ENCODE results near the gene ACSF2.
"Not testable (repeated sequence)": the region's sequence is repeated elsewhere in the genome, so short reads cannot be mapped to it uniquely, and the experiment has no call there.

ACSF2 gene, protein sequence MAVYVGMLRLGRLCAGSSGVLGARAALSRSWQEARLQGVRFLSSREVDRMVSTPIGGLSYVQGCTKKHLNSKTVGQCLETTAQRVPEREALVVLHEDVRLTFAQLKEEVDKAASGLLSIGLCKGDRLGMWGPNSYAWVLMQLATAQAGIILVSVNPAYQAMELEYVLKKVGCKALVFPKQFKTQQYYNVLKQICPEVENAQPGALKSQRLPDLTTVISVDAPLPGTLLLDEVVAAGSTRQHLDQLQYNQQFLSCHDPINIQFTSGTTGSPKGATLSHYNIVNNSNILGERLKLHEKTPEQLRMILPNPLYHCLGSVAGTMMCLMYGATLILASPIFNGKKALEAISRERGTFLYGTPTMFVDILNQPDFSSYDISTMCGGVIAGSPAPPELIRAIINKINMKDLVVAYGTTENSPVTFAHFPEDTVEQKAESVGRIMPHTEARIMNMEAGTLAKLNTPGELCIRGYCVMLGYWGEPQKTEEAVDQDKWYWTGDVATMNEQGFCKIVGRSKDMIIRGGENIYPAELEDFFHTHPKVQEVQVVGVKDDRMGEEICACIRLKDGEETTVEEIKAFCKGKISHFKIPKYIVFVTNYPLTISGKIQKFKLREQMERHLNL

DNA sequence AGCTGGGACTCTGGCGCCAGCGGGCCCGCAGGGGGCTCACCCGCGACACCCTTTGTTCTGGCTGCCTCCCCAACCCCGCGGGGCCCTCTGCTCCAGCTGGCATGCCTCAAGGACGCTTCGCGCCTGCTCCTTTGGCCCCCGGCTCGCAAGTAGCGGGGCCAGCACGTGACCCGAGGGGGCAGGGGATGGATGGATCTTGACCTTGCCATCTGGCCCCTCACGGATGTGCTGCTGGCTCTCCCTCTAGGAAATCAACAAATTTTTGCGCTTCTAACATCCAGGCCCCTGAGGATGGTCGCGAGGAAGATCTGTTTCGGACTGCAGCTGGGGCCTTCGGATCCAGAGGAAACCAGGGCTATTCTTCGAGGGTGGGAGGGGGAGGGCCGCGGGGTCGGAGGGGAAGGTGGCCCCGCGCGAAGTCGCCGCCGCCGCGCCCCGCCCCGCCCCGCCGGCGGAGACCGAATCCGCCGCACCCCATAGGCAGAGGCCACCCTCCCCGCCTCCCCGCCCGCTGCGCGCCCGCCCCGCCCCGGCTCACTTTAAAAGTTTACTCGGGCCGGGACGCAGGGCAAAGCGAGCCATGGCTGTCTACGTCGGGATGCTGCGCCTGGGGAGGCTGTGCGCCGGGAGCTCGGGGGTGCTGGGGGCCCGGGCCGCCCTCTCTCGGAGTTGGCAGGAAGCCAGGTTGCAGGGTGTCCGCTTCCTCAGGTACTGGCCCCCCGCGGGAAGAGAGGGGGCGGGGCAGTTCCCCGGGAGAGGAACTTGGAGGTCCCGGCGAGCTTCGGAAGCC is at the start of gene ACSF2:
Gene ACSF2, plus strand, starts transcription at position 537 of the 790 bp plus-strand sequence. Its CDS starts 44 bp downstream, at position 581.
- DNase-seq (ENCODE audit: low read depth in 4 of 4, low spot score in 1 of 4) = peak in 3 of 4 experiments; percentile 58 to 68 (median 66)

DNA sequence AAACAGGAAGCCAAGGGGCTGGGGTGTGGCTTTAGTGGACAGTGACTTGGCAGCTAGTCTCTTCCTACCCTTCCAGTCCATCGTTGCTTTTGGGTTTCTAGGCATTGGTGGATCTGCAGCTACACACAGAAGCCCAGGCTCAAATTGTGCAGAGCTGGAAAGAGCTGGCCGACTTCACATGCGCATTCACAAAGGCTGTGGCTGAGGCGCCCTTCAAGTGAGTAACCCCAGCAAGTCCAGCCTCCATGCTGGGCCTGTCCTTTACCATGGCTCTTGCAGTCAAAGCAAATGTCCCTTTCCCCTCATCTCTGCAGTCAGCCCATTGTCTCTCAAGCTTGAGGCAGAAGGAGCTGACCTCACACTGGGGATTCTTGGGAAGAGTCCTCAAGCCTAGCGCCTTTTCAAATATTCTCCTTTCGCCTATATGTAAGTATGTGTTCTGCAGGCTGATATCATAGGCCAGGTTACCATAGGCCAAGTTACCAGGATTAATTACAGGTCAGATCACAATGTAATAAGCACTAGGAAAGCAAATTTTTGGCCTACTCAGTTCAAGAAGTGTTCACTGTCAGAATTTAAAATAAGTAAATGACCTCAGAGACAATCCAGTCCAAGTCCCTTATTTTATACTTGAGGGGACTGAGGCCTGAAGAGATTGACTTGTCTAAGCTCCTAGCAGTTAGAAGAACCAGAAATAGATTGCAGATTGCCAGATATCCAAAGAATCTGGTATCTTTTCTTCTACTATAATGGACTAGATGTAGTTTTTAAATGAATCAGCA is 46.5 kb upstream of the ACSF2 start:
- no peak for DNase-seq (ENCODE audit: low read depth in 4 of 4, low spot score in 1 of 4)

DNA sequence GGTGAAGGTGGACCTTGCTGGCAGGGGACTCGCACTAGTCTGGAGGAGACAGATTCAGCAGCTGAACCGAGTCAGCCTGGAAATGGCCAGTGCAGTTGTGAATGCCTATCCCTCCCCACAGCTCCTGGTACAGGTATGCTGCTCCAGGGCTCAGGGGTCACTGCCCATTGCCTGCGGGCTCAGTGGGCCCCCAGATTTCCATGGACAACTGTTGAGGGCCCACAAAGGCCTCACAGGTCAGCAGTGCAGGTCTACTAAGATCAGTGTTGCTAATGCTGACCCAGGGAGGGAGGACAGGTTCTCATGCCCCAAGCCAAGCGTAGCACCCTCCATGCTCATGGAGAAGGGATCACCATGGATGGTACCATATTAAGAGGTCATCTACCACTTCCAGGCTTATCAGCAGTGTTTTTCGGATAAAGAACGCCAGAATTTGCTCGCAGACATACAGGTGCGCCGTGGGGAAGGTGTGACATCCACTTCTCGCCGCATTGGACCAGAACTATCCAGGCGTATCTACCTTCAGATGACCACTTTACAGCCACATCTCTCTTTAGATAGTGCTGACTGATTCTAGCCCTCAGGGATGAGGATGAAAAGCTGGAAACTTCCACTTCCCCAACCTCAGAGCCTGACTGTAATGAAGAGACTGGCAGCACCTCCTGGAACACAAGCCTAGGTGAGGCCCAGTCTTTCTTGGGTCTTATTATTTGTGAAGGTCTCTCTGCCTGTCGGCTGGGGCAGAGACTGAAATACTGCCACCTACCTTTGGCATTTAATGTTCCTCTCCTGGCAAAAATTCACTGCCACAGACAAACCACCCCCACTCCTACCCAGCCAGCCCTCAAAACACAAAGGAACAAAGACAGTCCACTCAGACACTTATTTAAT is 45.4 kb upstream of the ACSF2 start:
- DNase-seq (ENCODE audit: low read depth in 4 of 4, low spot score in 1 of 4) = no peak

DNA sequence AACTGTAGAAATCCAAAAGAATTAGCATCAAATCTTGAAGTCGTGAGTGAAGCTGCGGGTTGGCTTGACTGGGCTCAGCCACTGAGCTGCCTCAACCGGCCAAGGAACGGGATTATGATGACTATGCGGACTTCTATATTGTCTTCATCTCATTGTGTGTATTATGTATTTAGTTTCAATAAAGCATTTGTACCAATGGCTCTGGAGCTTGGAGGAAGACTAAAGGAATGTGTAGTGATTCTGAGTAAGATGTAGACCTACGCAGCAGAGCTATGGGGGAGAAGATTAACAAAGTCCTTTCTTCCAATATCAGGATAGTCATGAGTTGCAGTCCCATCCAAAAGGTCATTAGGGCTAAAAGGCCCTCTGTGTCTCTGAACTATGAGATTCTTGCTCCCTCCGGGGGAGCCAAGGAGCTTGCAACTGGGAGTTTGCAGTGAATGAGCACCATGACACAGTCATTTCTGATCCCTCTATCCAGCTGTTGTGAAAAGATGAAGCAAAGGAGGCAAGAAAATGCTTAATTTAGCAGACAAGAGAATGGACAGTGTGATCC is 44.7 kb upstream of the ACSF2 start:
- DNase-seq (ENCODE audit: low read depth in 4 of 4, low spot score in 1 of 4) = no peak

DNA sequence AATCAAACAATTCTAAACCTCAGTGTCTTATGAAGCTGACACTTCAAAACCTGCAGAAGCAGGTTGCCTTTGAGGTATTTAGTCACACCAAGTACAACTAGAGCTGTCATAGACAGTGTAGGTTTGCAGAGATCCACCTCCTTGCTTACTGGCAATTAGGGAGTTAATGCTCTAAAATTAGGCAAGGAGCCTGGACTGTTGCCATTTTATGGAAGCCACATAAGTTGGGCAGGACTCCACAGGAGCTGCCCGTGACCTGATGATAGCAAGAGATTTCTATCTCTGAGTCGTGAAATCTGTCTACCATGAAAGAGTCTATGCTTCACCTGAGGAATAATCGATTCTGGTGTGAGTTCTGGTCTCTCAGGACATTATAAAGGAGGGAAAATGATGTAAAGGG is 44.1 kb upstream of the ACSF2 start:
- no peak for DNase-seq (ENCODE audit: low read depth in 4 of 4, low spot score in 1 of 4)

DNA sequence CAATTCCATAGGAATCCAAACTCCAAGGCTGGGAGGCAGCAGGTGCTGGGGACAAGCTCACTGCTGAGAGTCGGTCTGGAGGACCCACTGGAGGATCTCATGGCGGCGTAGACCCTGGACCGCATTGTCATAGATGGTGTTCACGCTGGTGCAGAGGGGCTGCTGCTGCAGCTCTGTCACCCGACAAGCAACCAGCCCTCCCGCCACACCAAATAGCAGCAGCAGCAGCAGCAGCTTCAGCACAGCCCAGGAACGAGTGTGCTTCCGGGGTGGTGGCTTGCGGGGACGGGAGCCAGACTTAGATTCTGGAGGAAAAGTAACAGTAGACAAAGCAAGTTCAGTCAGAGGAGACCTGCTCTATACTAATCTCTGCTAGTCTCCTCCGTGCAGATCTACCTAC is 43.1 kb upstream of the ACSF2 start:
- no peak for DNase-seq (ENCODE audit: low read depth in 4 of 4, low spot score in 1 of 4)

DNA sequence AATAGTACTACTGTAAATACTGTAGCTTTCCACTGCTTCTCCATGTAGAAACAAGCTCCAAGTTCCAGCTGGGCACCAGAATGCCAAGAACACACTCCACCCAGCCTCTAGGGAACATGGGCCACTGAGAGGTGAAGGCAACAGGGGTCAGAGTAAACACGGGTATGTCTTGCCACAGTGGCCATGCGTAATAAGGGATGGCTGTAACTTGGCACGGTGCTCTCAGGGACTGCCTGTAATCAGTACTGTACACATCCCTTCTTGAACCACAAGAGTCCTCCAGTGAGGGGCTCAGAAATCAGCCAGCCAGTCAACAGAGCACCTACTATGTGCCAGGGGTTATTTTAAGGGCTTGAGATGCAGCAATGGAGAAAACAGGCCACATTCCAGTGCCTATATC is 39.5 kb upstream of the ACSF2 start:
- DNase-seq (ENCODE audit: low read depth in 4 of 4, low spot score in 1 of 4) = no peak

DNA sequence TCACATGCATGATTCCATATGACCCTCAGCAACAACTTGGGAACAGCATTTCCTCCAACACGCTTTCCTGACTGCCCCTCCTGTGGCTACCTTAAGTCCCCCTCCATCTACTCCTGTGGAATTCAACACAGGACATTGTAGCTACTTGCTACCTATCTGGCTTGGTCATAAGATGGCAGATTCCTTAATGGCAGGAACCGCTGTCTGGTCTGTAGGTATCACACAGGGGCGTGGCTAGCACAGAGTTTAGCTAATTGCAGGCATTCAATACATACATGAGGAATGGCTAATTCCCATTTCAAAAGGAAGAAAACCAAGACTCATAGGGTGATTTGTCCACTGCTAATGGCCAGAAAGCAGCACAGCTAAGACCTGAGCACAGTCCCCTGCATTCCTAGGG is 37.3 kb upstream of the ACSF2 start:
- DNase-seq (ENCODE audit: low read depth in 4 of 4, low spot score in 1 of 4) = no peak

DNA sequence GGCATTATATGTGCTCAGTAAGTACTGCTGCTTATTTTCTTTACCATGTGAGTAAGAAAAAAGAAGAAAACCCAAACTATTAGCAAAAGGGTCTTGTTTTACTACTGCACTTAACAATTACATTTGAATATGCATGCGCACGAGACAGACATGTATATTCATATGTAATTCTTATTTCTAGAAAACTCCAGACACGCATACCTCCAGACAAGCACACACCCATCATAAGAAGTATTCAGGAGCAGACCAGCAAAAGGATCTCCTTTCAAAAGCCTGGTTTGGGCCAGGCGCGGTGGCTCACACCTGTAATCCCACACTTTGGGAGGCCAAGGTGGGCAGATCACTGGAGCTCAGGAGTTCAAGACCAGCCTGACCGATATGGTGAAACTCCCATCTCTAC is 36.5 kb upstream of the ACSF2 start:
- no peak for DNase-seq (ENCODE audit: low read depth in 4 of 4, low spot score in 1 of 4)

DNA sequence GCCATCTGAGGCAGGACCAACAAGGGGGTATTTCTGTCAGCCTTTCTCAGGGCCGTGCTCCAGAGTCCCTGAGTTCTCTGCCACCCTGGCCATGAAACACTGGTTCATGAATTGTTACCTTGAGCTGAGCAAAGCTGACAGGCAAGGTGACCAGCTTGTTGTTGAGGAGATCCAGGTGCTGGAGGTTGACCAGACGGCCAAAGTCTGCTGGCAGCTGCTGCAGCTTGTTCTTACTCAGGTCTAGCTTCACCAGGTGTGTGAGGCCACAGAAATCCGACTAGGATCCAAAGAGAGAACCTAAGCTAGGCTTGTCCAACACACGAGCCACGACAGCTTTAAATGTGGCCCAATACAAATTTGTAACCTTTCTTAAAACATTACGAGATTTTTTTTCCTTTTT is 33.4 kb upstream of the ACSF2 start:
- no peak for DNase-seq (ENCODE audit: low read depth in 4 of 4, low spot score in 1 of 4)

DNA sequence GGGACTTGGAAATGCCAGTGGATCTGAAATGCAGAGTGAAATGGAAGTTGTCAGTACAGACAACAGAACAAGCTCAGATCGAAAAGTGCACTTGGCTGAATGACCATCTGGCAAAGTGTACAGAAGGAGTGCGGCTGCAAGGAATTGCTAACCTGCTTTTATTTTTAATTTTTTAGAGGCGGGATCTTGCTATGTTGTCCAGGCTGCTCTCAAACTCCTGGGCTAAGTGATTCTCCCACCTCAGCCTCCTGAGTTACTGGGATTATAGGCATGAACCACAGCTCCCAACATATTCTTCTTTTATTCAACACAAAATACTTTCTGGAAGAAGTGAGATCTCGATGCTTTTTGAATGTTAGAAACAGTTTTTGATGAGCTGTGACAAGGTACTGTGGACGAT is 32.3 kb upstream of the ACSF2 start:
- no peak for DNase-seq (ENCODE audit: low read depth in 4 of 4, low spot score in 1 of 4)

DNA sequence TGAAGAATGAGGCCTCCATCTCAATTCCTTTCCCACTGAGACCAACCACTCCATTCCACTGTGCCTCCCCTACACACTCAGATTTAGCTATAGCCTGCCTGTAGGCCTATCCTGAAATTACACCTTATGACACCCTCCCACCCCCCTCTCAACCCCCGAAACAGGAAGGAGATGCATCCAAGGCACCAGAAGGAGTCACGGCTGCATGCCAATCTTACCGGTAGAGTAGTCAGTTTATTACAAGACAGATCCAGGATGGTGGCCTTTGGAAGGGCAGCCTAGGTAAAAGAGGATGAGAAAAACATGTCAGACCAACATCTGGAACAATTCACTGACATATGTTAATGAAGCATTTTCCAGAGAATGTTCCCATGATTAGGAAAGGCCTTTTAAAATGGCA is 31.3 kb upstream of the ACSF2 start:
- DNase-seq (ENCODE audit: low read depth in 4 of 4, low spot score in 1 of 4) = no peak

DNA sequence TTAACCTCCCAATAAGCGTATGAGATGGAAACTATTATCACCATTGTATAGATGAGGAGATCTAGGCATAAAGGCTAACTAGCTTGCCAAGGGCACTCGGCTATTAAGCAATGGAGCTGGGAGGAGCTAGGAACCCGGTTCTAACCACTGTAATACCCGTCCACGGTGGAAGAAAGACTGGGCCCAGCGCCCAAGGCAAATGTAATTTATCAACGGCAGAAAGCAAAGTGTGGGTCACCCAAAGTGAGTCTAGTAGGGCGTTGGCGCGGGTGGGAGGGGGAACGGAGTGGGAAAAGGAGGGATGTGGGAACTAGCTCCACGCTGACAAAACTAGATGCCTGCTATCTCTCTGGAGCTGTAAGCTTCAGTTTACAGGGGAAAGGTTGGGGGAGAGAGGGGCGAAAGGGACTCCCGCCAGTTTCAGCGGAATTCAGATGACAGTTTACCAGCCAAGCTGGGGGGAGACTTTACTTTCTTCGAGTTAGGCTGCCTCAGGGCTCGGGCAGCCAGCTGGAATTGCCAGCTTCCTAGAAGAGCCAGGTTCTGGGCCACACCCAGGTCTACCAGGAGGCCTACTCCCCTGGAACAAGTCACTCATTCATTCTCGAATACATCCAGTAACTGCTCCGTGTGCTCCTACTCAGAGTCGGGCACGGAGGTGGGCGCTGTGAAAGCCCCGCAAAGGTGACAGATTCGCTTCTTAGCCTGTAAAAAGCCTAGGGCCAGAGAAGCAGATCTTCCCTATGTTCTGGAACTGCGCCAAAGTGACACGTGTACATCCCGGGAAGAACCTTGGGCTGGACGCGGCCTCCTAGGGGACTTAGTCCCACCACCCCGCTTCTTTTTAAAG is 29.5 kb upstream of the ACSF2 start:
- no peak for DNase-seq (ENCODE audit: low read depth in 4 of 4, low spot score in 1 of 4)

DNA sequence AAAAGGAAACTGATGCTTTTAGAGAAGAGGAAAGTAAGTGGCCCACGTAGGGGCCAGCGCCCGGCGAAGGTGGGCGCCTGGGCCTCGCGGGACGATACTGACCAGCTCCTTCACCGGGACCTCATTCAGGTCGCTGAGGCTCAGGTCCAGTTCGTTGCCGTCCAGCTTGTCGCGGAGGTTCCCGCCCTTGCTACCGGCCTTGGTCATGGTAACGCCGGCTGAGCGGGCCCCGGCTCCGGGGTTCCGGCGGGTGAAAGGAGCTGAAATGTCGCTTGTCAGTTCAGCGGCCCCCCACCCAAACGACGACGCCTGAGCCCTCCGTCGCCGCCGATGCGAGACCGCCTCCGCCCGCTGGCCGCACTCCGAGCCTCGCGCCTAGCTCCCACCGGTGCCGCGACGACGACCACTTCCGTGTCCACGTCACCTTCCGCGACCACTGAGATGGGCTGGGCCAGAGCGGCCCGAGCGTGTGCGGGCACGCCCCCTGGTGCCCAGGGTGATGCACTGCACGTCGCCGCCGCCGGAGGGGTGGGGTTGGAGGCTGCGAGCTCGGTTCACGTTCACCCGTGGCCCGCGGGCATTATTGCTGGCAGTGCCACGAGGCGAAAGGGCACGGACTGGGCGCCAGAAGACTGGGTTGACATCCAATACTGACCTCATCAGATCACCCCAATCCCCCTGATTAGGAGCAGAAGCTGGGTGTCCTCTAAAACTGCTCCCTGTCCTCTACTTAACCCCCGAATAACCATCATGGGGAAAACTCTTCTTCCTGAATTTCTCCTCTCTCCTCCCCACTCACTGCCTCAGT is 28.7 kb upstream of the ACSF2 start, which contains the start of gene LRRC59:
Gene LRRC59, minus strand, starts transcription at position 413 of the 808 bp plus-strand sequence. Its CDS starts 206 bp downstream, at position 207.
- DNase-seq (ENCODE audit: low read depth in 4 of 4, low spot score in 1 of 4) = peak; percentile 85 to 96 (median 86)

DNA sequence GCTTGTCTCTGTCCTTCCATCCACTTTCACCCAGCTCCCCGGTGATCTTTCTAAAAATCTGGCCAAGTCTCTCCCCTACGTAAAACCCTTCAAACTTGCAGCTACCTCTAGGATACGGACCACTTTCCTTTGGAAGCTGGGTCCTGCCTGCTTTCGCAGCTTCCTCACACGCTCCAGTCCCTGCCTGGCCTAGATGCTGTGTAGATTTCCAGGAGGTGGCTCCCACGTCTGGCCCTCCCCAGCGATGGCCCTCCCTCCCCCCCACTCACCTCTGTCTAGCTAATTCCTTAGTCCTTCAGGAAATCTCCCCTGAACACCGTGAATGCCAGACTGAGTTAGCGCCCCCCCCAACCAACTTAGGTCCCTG is 28.1 kb upstream of the ACSF2 start:
- DNase-seq (ENCODE audit: low read depth in 4 of 4, low spot score in 1 of 4) = no peak

DNA sequence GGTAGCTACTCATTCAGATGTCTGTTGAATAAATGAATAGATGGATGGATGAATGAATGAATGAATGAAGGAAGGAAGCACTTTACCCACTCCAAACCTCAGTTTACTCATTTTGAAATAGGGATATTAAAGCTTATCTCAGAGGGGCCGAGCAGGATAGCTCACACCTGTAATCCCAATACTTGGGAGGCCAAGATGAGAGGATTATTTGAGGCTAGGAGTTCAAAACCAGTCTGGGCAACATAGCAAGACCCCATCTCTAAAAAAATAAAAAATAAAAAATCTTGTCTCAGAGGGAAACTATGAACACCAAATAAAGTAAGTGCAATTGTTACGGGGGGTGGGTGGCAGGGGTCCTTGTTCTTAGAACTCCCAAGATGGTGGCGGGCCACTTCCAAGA is 27.3 kb upstream of the ACSF2 start:
- DNase-seq (ENCODE audit: low read depth in 4 of 4, low spot score in 1 of 4) = not testable (repeated sequence)

DNA sequence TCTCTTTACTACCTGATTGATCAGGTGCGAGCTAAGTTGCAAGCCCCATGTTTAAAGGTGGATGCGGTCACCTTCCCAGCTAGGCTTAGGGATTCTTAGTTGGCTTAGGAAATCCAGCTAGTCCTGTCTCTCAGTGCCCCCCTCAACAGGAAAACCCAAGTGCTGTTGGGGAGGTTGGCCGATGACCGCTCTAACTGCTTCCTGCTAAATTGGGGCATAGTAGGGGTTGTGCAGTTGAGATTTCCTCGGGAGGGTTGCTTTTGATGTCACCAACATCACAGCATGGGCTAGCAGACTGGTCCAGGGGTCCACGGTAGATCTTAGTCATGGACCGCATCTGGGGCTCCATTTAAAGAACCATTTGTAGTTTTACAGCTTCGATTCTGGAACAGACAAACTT is 26.4 kb upstream of the ACSF2 start:
- not testable (repeated sequence) for DNase-seq (ENCODE audit: low read depth in 4 of 4, low spot score in 1 of 4)

DNA sequence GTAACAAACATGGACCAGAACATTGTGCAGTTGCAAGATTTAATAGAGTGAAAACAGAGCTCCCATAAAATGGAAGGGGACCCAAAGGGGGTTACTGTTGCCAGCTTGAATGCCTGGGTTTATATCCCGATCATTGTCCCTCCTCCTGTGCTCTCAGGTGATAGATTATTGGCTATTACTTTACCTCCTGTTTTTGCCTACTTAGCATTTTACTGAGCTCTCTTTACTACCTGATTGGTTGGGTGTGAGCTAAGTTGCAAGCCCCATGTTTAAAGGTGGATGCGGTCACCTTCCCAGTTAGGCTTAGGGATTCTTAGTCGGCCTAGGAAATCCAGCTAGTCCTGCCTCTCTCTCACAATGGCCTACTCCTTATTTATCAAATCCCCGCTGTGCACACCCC is 20.7 kb upstream of the ACSF2 start:
- DNase-seq (ENCODE audit: low read depth in 4 of 4, low spot score in 1 of 4) = not testable (repeated sequence)

Data from stimulated activated CD4-positive, alpha-beta T cell treated with anti-CD3 and anti-CD28 coated beads, Interleukin-1b, Interleukin-23, amount 100 ng/mL, for 24 hours (primary cell).